ENCODE results near the gene ALOX12.
"Not testable (repeated sequence)": the region's sequence is repeated elsewhere in the genome, so short reads cannot be mapped to it uniquely, and the experiment has no call there.

DNA sequence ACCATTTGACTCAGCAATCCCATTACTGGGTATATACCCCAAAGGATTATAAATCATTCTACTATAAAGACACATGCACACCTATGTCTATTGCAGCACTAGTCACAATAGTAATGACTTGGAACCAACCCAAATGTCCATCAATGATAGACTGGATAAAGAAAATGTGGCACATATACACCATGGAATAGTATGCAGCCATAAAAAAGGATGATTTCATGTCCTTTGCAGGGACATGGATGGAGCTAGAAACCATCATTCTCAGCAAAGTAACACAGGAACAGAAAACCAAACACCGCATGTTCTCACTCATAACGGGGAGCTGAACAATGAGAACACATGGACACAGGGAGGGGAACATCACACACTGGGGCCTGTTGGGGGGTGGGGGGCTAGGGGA is 44.9 kb upstream of the ALOX12 start:
- TF ChIP-seq, protein P1, sequence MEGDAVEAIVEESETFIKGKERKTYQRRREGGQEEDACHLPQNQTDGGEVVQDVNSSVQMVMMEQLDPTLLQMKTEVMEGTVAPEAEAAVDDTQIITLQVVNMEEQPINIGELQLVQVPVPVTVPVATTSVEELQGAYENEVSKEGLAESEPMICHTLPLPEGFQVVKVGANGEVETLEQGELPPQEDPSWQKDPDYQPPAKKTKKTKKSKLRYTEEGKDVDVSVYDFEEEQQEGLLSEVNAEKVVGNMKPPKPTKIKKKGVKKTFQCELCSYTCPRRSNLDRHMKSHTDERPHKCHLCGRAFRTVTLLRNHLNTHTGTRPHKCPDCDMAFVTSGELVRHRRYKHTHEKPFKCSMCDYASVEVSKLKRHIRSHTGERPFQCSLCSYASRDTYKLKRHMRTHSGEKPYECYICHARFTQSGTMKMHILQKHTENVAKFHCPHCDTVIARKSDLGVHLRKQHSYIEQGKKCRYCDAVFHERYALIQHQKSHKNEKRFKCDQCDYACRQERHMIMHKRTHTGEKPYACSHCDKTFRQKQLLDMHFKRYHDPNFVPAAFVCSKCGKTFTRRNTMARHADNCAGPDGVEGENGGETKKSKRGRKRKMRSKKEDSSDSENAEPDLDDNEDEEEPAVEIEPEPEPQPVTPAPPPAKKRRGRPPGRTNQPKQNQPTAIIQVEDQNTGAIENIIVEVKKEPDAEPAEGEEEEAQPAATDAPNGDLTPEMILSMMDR (IDR thresholded peaks at IDR 0.05) = not testable (repeated sequence)
- TF ChIP-seq EP300 (IDR thresholded peaks at IDR 0.05); POLR2AphosphoS5 (IDR thresholded peaks at IDR 0.05); POLR2A (IDR thresholded peaks at IDR 0.05; ENCODE audit: low read depth): not testable (repeated sequence)

Data from esophagus muscularis mucosa (tissue), 4 donors.